NCI-H2196 (cell line): Measurements from ENCODE around the gene LRRC75A.

Experiments
- DNase-seq: peaks from one replicate; lab custom pipeline; 2025; ENCODE audit not compliant: unreplicated experiment; lab: John Stamatoyannopoulos, UW

LRRC75A gene

GRCh38 chr17:16435925-16436886 is 55.8 kb downstream of the LRRC75A start:
- no peak for DNase-seq

GRCh38 chr17:16434662-16435061 is 57.3 kb downstream of the LRRC75A start:
- no peak for DNase-seq

- DNase-seq = no peak
These were observed 58.5 kb downstream of the LRRC75A start for GRCh38 chr17:16433514-16433913.

GRCh38 chr17:16432017-16432416 is 60.0 kb downstream of the LRRC75A start:
- DNase-seq = no peak

- DNase-seq = no peak
These were observed 61.3 kb downstream of the LRRC75A start for GRCh38 chr17:16430650-16431049.

GRCh38 chr17:16429083-16429482 is 62.9 kb downstream of the LRRC75A start:
- DNase-seq = no peak

GRCh38 chr17:16428098-16428882 is 63.7 kb downstream of the LRRC75A start:
- DNase-seq = no peak

- no peak for DNase-seq
These were observed 65.0 kb downstream of the LRRC75A start for GRCh38 chr17:16427020-16427419.

GRCh38 chr17:16425698-16426659 is 66.0 kb downstream of the LRRC75A start:
- DNase-seq = no peak

- DNase-seq = no peak
These were observed 66.8 kb downstream of the LRRC75A start for GRCh38 chr17:16425202-16425601.

- DNase-seq = no peak
These were observed 68.6 kb downstream of the LRRC75A start for GRCh38 chr17:16423226-16423872.

GRCh38 chr17:16422416-16422815 is 69.6 kb downstream of the LRRC75A start:
- DNase-seq = no peak

GRCh38 chr17:16419929-16420271 is 72.1 kb downstream of the LRRC75A start:
- DNase-seq = no peak

GRCh38 chr17:16419074-16419928 is 72.7 kb downstream of the LRRC75A start:
- DNase-seq = no peak

GRCh38 chr17:16418685-16419068 is 73.3 kb downstream of the LRRC75A start:
- no peak for DNase-seq

GRCh38 chr17:16417896-16418684 is 73.9 kb downstream of the LRRC75A start:
- no peak for DNase-seq

- no peak for DNase-seq
These were observed 74.6 kb downstream of the LRRC75A start for GRCh38 chr17:16417399-16417798.

GRCh38 chr17:16415031-16415924 is 76.7 kb downstream of the LRRC75A start, which contains the start of gene TRPV2:
Gene TRPV2, plus strand, starts transcription at chr17:16415571. Its CDS starts 2,098 bp downstream, at chr17:16417669.
- no peak for DNase-seq
